GM21619 (cell line): ENCODE measurements around the gene NFE2L2.
"Not testable (repeated sequence)": the region's sequence is repeated elsewhere in the genome, so short reads cannot be mapped to it uniquely, and the experiment has no call there.

Source experiments
- ATAC-seq: cut with Tn5 transposase; IDR thresholded peaks from one replicate; pipeline ENCODE4 v1.9.1; 2021; ENCODE audit not compliant: unreplicated experiment

The NFE2L2 gene

DNA sequence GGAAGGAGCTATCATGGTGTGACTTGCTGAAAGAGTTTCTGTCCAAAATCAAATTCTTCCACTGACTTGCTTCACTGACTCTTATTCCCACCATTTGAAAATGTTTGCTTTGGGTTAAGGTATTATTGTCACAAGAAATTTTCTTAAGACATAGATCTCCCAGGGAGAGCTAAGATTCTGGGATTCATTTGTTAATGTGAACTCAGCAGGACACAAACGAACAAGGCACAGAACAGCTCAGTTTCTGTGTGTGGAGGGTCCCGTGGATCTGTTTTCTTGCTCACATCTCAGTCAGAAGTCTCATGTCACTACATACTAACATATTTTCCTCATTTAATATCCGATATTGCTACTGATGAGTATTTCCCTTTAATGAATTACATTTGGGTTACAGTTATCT, 60.1 kb downstream of the NFE2L2 start:
- no peak for ATAC-seq

DNA sequence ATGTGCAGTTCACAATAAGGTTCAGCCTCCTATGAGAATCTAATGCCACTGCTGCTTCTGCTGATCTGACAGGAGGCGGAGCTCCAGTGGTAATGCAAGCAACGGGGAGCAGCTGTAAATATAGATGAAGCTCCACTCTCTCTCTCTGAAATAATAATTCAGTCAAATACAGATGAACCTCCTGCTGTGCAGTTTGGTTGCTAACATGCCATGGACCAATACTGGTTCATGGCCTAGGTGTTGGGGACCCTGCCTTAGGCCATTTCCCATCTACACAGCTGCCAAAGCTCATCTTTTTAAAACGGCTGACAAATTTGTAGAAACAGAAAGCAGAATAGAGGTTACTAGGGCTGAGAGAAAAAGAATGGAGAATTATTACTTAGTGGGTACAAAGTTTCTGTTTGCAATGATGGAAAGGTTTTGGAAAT, 62.6 kb downstream of the NFE2L2 start:
- no peak for ATAC-seq

DNA sequence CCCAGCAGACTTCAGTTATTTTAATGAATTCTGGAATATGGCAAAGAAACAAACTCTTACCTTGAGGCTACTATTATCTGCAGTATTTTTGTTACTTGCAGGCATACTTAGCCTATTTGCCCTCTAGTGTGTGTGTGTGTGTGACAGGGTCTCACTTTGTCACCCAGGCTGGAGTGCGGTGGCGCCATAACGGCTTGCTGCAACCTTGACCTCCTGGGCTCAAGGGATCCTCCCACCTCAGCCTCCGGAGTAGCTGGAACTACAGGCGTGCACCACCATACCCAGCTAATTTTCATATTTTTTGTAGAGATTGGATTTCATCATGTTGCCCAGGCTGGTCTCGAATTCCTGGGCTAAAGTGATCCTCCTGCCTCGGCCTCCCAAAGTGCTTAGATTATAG, 64.1 kb downstream of the NFE2L2 start:
- ATAC-seq, result not testable (repeated sequence)

- no peak for ATAC-seq
These were observed 69.3 kb downstream of the NFE2L2 start for GRCh38 chr2:177195194-177195593.

DNA sequence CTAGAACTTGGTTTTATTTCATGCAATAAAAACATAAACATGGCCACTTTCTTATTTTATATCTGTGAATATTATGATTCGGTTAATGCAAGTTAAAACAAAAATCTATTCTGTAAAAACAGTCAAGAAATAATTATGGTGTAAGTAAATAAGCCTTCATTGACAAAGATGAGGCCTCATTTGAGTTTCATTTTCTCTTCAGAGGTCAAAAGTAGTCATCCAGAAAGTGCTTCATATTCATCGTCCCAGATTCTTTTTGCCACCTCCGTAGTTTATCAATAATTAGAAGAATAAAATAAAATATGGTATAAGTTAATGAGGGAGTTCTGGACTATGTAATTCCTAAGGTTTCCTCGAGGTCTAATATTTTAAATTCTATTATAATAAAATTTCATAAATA, 71.3 kb downstream of the NFE2L2 start:
- ATAC-seq, result peak; percentile 66

GRCh38 chr2:177192788-177193187, 71.7 kb downstream of the NFE2L2 start:
- no peak for ATAC-seq

DNA sequence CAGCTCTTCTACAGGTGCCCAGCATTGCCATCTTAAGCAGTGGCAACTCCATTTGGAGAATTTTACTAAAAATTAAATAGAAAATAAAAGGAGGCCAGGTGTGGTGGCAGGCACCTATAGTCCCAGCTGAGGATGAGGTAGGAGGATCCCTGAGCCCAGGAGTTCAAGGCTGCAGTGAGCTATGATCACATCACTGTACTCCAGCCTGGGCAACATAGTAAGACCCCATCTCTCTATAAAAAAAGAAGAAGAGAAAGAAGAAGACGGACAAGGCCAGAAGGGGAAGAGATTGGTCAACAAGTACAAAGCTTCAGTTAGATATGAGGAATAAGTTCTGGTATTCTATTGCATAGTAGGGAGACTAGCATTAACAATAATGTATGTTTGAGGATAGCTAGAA, 73.6 kb downstream of the NFE2L2 start:
- no peak for ATAC-seq

DNA sequence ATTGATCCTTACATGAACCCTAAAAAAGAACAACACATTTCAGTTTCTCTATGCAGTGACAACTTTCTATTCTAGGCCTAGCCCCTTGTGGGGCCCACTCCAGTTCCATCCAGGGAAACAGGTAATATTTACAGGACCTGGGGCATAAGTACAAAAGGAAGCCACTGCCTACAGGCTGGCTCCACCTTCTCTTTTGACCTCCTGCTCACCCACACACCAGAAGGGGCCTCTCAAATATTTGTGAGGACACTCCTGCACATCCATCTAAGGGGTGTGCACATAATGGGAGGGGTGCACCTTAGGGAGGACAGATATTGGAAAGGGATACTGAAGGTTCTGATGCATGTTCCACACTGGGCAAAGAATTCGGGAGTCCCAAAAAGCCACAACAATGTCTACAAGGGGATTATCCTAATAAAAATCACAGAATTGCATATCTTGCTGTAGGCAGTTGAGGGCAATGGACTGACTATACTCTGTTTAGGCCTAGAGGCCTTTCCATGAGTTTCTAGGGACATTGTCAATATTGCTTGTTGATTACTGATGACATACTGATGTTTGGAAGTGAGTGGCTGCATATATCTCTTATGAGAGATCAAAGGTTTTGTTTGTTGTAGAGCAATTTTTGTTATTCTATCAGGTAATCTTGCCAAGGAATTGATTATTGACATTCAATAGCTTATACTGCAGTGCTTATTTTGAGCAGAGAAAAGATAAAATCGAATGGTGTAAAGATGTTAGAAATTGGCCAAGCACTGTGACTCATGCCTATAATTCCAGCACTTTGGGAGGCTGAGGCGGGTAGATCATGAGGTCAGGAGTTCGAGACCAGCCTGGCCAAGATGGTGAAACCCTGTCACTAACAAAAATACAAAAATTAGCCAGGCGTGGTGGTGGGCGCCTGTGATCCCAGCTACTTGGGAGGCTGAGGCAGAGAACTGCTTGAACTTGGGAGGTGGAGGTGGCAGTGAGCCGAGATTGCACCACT, 75.8 kb downstream of the NFE2L2 start:
- ATAC-seq, result no peak

GRCh38 chr2:177187631-177188312, 76.8 kb downstream of the NFE2L2 start:
- ATAC-seq, result no peak

DNA sequence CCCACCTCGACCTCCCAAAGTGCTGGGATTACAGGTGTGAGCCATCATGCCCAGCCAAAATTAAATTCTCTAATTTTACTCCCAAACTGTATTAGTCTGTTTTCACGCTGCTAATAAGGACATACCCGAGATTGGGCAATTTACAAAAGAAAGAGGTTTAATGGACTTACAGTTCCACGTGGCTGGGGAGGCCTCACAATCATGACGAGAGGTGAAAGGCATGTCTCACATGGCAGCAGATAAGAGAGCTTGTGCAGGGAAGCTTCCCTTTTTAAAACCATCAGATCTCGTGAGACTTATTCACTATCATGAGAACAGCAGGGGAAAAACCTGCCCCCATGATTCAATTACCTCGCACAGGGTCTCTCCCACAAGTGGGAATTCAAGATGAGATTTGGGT, 78.5 kb downstream of the NFE2L2 start:
- ATAC-seq, result not testable (repeated sequence)

GRCh38 chr2:177184606-177185005, 79.9 kb downstream of the NFE2L2 start:
- no peak for ATAC-seq

GRCh38 chr2:177183860-177184259, 80.7 kb downstream of the NFE2L2 start:
- ATAC-seq, result no peak
